Body of pancreas (tissue), 4 donors: ENCODE data around the gene IRAK4. TPM values are rescaled to one million over a fixed set of nuclear protein-coding genes. Genes with fewer than 3 reads are reported as not detected.

Experiments
- ATAC-seq: fragments of 150-250 bp; one replicate; pipeline ENCODE4 v1.9.1; 2016
- DNase-seq, 4 donors: peaks; one replicate each; pipeline ENCODE4 v3.0.0-alpha.2; 2019
- H3K27ac ChIP-seq, 4 donors: fragments of 200-600 bp; sonication (generic); 1 replicate in 3 of 4; 2 replicates in 1 of 4; pipeline versions ENCODE4 v1.5.1 to v1.6.1; 2016 to 2019; ENCODE audit warnings: mild to moderate bottlenecking in 1 of 4, mixed read lengths in 1 of 4, moderate library complexity in 1 of 4
- H3K27me3 ChIP-seq, 2 donors: fragments of 200-600 bp; sonication (generic); one replicate each; pipeline ENCODE4 v1.6.0; 2016; ENCODE audit warnings: mild to moderate bottlenecking in 1 of 2
- H3K36me3 ChIP-seq, 2 donors: fragments of 200-600 bp; sonication (generic); replicated peaks in 1 of 2; 2 replicates each; pipeline ENCODE4 v1.5.1; 2016; ENCODE audit warnings: low read depth in 2 of 2; ENCODE audit not compliant: insufficient read depth in 1 of 2
- H3K4me1 ChIP-seq: fragments of 200-600 bp; sonication (generic); one replicate; pipeline ENCODE4 v1.6.0; 2016
- H3K4me3 ChIP-seq, 2 donors: fragments of 200-600 bp; sonication (generic); 1 replicate in 1 of 2; 2 replicates in 1 of 2; pipeline ENCODE4 v1.5.1; 2016 to 2019
- H3K9me3 ChIP-seq, 3 donors: fragments of 200-600 bp; sonication (generic); 1 replicate in 2 of 3; 2 replicates in 1 of 3; pipeline ENCODE4 v1.5.1; 2016
- CTCF ChIP-seq, 7 experiments: fragments of 450-650 bp in 4 of 7; fragments of 200-600 bp in 3 of 7; sonication (generic) in 3 of 7; IDR thresholded peaks; one replicate each; pipeline ENCODE4 v1.5.1; 2016 to 2019; ENCODE audit warnings: antibody characterized with exemption in 7 of 7
- POLR2A ChIP-seq, 3 donors: fragments of 450-650 bp; IDR thresholded peaks; one replicate each; pipeline ENCODE4 v1.6.1; 2016; ENCODE audit warnings: antibody characterized with exemption in 3 of 3, mild to moderate bottlenecking in 2 of 3
- WGBS, 2 donors: methylation state at CpG; one replicate each; pipeline ENCODE4 v1.1.5; 2017; 5-methylcytosine and 5-hydroxymethylcytosine counted together
- intact Hi-C: fragments of 100-400 bp; cut with DNase I; formaldehyde crosslinking; loops from one replicate; pipeline ENCODE4 v1.15.1; 2023
- total RNA-seq, 2 donors: library from RNA; depleted of rRNA; stranded (reverse); fragments of >200 nt; gene quantifications; one replicate each; pipeline ENCODE4 v1.1.0, GENCODE V29; 2016

IRAK4 gene
- total RNA-seq = 10 to 100 TPM; 17.5 to 33.7 TPM

GRCh38 chr12:43758728-43759563, at the start of gene IRAK4, which contains the start of gene PUS7L:
IRAK4 (plus strand) TSS chr12:43758951; CDS start chr12:43768112, 9,161 bp downstream.
PUS7L (minus strand) TSS chr12:43758790; CDS start chr12:43755245, 3,545 bp downstream.
- H3K27ac ChIP-seq = peak within 1 kb of the TSS; percentile 76 to 96 (median 90)

DNA sequence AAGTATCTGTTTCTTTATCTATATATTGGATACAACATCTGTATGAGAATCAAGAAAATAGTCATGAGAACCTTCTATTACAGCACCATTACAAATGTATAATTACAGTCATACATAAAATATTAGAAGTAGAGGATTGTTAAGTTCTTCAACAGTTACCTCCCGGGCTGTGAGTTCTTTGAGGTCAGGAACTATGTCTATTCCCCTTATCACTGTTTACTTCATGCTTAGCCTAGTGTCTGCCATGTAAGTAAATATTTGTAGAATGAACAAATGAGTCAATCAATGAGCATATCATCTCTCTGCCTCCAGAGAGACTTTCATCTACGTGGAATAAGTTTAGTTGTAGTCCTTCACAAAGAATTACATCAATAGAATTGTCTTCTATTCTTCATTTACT, 47.4 kb upstream of the IRAK4 start:
- DNase-seq (no peak), ATAC-seq (no peak)
- intact Hi-C loops = no loop called here
- WGBS, 2 donors = 8 to 15% methylated on average over 2 of the region's 2 CpGs
- H3K4me3 ChIP-seq = no peak overlapping the region
- H3K36me3 ChIP-seq = no peaks in the 10 kb centered on the region
- H3K9me3 ChIP-seq = peaks cover 0 to 3% (median 0%) of the 10 kb centered on the region in 3 donors
- TF ChIP-seq CTCF (IDR thresholded peaks at IDR 0.05) (no peak), POLR2A (IDR thresholded peaks at IDR 0.05) (no peak)
- no peak overlapping the region for H3K27ac ChIP-seq
- no peaks in the 10 kb centered on the region for H3K27me3 ChIP-seq
- H3K4me1 ChIP-seq = no peaks in the 10 kb centered on the region

More at GRCh38 chr12:43758728-43759563, at the start of gene IRAK4, which contains the start of gene PUS7L:
- peak within 1 kb of the TSS; percentile 54 to 63 for H3K4me3 ChIP-seq
- TF ChIP-seq POLR2A (IDR thresholded peaks at IDR 0.05) = peak; percentile 88 to 98 (median 96)
- TF ChIP-seq CTCF (IDR thresholded peaks at IDR 0.05) = peak; percentile 18 to 74 (median 54)
- ATAC-seq = peak; percentile 97
- peak; percentile 96 to 98 (median 98) for DNase-seq
- no peaks in the 10 kb centered on the region for H3K27me3 ChIP-seq
- no peaks in the 10 kb centered on the region for H3K36me3 ChIP-seq
- 0% methylated on average over 25 to 54 of the region's 54 CpGs for WGBS, 2 donors
- intact Hi-C loops = no loop called here
- H3K4me1 ChIP-seq = peaks cover 53% of the 10 kb centered on the region
- no peaks in the 10 kb centered on the region for H3K9me3 ChIP-seq

DNA sequence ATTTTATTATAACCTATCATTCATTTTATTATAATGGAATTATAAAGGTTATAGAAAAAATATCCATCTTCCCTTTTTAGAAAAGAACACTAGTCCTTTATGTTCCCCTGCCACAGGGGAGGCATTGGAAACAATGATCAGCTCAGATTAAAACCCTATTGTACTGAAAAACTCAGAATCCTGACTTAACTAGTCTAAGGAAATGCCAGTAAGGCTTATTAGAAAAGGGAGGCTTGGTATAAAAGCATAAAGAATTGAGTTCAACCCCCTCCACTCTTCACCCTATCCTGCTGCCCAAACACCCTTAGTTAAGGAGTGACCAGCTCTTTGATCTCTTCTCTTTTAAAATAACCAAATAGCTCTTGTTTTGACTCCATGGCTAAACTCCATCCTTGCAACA, 36.1 kb upstream of the IRAK4 start:
- no peak for DNase-seq
- H3K4me3 ChIP-seq = no peak overlapping the region
- H3K27me3 ChIP-seq = no peaks in the 10 kb centered on the region
- ATAC-seq = no peak
- intact Hi-C loops = no loop called here
- no peak overlapping the region for H3K27ac ChIP-seq
- H3K4me1 ChIP-seq = no peaks in the 10 kb centered on the region
- no peaks in the 10 kb centered on the region for H3K36me3 ChIP-seq
- TF ChIP-seq CTCF (IDR thresholded peaks at IDR 0.05) = no peak
- TF ChIP-seq POLR2A (IDR thresholded peaks at IDR 0.05) = no peak
- no peaks in the 10 kb centered on the region for H3K9me3 ChIP-seq

DNA sequence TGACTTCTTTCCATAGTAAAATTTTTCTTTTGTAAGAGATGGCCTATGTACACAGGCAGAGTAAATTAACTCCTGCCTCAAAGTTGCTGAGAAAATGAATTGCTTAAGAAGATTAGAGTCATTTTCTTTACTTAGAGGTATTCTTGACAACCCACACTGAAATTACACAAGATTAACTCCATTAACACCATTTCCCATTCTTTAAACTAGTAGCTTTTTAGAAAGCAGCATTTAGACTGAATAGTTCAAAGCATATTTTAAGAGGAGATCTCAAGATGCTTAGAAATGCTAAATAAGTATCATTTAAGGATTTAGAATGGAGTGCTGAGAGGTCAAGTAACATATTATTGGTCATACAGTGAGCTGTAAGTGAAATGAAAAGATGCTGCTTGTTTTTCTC, 35.6 kb upstream of the IRAK4 start:
- Histone ChIP-seq H3K9me3 (no peaks in the 10 kb centered on the region), H3K27ac (no peak overlapping the region), H3K36me3 (no peaks in the 10 kb centered on the region), H3K4me3 (no peak overlapping the region), H3K27me3 (no peaks in the 10 kb centered on the region), H3K4me1 (no peaks in the 10 kb centered on the region)
- DNase-seq (no peak), ATAC-seq (no peak)
- intact Hi-C loops = no loop called here
- TF ChIP-seq CTCF (IDR thresholded peaks at IDR 0.05) = no peak

DNA sequence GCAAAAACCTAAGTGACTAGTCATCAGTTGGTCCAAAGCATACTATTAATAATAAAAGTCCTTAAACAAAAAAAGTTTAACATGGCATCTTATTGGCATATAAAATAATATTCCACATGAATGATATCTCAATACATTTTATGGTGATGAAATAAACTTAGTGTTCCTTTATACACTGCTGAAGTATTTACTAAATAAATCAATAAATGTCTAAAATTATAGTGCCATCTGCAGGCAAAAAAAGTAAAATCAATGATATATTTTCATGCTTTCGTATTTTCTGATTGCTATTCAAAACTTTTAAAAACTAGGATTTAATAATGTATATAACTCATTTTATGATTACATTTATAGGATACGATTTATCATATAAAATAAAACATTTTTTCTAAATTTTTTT, 30.6 kb upstream of the IRAK4 start:
- ATAC-seq = no peak
- H3K4me3 ChIP-seq = no peak overlapping the region
- no peaks in the 10 kb centered on the region for H3K4me1 ChIP-seq
- no peaks in the 10 kb centered on the region for H3K9me3 ChIP-seq
- 46 to 54% methylated on average over 2 of the region's 2 CpGs for WGBS, 2 donors
- no peak overlapping the region for H3K27ac ChIP-seq
- no peak for DNase-seq
- intact Hi-C loops = no loop called here
- no peaks in the 10 kb centered on the region for H3K27me3 ChIP-seq
- TF ChIP-seq POLR2A (IDR thresholded peaks at IDR 0.05) (no peak), CTCF (IDR thresholded peaks at IDR 0.05) (peak in 3 of 7 experiments; percentile 12 to 26 (median 26))
- peaks cover 0 to 2% of the 10 kb centered on the region in 2 donors for H3K36me3 ChIP-seq
